Gastrocnemius medialis (tissue), 4 donors: Measurements from ENCODE around the gene GALNT4.

Experiments
- POLR2A ChIP-seq, 2 donors: fragments of 450-650 bp; IDR thresholded peaks; one replicate each; pipeline ENCODE4 v1.6.1; 2017; ENCODE audit warnings: antibody characterized with exemption in 2 of 2, mild to moderate bottlenecking in 2 of 2, moderate library complexity in 2 of 2
- TF ChIP-seq, protein P1 (sequence below), 5 experiments: fragments of 450-650 bp in 3 of 5; fragments of 200-600 bp in 2 of 5; sonication (generic) in 2 of 5; IDR thresholded peaks in 4 of 5; conservative IDR thresholded peaks in 1 of 5; 1 replicate in 4 of 5; 2 replicates in 1 of 5; pipeline ENCODE4 v1.5.1; 2016 to 2019; ENCODE audit warnings: antibody characterized with exemption in 5 of 5, mild to moderate bottlenecking in 3 of 5, moderate library complexity in 3 of 5

DNA sequence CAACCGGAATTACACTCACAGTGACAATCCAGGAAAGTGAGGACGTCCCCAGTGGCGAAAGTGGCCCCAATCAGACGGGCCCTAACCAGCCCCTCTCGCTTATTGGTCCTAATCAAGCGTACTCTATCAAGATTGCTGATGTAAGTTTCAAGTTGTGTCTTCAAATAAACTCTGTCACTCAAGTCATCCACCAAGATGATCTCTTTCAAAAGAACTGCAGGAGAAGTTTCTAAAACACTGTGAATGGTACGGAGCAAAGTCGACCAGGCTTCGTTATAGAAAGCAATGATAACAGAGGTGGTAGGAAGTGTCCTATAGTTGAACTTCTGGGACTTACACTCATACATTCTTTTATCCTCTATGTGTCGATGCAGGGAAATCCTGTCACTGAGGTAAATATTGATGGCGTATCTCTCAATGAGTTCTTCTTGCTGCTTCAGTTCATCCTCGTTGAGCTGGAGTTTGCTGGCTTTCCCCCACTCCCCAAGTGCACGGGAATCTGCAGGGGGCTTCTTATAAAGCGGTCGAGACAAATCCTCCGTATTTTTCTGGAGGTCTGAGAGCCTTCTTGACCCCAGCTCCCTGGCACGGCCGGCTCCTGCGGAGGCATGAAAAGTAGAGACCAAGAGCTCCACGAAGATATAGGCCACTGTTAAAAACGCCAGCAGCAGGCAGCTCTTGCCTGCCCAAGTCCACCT, 604 bp downstream of the GALNT4 start:
- TF ChIP-seq, protein P1, sequence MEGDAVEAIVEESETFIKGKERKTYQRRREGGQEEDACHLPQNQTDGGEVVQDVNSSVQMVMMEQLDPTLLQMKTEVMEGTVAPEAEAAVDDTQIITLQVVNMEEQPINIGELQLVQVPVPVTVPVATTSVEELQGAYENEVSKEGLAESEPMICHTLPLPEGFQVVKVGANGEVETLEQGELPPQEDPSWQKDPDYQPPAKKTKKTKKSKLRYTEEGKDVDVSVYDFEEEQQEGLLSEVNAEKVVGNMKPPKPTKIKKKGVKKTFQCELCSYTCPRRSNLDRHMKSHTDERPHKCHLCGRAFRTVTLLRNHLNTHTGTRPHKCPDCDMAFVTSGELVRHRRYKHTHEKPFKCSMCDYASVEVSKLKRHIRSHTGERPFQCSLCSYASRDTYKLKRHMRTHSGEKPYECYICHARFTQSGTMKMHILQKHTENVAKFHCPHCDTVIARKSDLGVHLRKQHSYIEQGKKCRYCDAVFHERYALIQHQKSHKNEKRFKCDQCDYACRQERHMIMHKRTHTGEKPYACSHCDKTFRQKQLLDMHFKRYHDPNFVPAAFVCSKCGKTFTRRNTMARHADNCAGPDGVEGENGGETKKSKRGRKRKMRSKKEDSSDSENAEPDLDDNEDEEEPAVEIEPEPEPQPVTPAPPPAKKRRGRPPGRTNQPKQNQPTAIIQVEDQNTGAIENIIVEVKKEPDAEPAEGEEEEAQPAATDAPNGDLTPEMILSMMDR (IDR thresholded peaks at IDR 0.05 in 4 of 5, conservative IDR thresholded peaks at IDR 0.05 in 1 of 5) = no peak
- no peak for TF ChIP-seq POLR2A (IDR thresholded peaks at IDR 0.05)
